GM18870 (cell line): ENCODE measurements around the gene RCAN2.

Source experiments
- ATAC-seq: cut with Tn5 transposase; IDR thresholded peaks from one replicate; pipeline ENCODE4 v1.9.1; 2021; ENCODE audit warnings: moderate library complexity; ENCODE audit not compliant: unreplicated experiment

Gene RCAN2

GRCh38 chr6:46491201-46491627 lies at the start of gene RCAN2:
Gene RCAN2 (minus strand): TSS chr6:46491449.
- ATAC-seq, result no peak

- no peak for ATAC-seq
Observed at GRCh38 chr6:46539866-46540265, 48.6 kb upstream of the RCAN2 start.

DNA sequence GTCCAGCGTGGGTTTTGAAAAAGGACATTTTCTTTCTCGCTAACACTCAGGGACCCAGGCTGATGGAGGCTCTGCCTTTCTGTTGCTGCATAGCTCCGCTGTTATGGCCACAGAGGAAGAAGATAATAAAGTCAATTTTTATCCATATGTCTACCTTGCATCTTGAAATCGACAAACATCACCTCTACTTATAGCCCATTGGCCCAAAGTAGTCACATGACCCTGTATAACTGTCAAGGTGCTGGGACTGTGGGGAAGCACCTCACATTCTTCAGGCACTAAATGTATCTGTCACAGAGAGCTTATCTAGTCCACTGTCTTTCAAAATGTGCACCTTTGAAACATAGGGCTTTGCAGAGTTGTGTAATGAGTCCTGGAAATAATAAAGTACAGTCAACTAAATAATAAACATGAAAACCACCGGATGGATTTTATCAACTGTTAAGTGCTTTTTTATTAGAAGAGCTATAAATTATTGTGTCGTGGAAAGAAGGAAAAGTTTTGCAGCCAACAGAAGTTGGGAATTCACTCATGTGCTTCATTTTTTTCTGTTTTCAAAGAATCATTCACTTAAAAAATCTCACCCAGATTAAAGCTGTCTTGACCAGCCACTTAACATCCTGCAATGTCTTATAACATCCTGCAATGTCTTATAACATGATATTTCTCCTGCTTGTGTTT lies 47.7 kb upstream of the RCAN2 start:
- ATAC-seq, result no peak

DNA sequence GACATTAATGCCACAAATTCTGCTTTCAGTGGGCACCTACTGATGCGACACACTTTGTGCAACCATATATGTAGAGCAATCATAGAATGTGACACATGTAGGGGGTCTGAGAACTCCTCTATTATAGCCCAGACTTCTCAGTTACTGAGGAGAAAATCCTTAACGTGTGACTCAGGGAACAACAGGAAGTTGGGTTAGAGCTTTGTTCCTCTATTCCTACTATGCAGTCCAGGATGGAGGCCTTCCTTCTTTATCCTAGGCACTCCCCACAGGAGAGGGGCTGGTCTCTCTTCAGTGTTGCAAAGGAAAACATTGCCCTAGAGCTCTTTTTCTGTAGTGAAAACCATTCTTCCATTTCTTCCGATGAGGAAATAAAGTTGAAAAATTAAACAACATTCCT lies 39.6 kb upstream of the RCAN2 start:
- no peak for ATAC-seq

DNA sequence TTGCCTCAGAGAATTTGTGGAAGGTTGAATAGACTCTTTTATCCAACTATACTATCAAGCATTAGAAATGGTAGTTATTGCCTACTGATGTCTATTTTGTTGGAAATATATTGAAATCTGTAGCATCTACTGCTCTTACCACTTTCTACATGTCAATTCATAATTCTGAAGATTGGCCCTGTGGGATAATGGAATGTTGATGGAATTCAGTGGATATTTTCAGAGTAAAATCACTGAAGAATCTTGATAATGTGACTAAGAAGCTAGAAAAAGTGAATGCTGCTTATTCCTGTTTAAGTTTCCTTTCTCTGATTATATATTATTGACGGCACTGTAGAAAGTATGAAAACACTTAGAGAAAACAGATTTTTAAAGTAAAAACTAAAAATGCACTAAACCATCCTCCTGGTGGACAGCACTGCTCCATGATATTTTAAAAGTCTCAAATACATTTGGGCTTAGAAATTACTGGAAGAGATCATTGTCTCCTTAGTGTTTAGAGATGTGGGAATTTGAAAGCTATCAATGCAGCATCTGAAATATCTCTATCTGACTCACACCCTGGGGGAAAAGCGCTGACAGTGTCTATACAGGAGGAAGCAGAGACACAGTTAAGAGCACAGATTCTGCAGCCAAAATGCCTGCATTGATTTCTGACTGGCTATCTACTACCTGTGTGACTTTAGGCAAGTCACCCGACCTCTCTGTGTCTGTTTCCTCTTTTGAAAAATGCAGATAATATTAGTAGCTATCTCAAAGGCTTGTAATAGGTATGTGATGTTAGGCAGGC lies 37.9 kb upstream of the RCAN2 start:
- ATAC-seq, result no peak

GRCh38 chr6:46526607-46527006 lies 35.4 kb upstream of the RCAN2 start:
- no peak for ATAC-seq

DNA sequence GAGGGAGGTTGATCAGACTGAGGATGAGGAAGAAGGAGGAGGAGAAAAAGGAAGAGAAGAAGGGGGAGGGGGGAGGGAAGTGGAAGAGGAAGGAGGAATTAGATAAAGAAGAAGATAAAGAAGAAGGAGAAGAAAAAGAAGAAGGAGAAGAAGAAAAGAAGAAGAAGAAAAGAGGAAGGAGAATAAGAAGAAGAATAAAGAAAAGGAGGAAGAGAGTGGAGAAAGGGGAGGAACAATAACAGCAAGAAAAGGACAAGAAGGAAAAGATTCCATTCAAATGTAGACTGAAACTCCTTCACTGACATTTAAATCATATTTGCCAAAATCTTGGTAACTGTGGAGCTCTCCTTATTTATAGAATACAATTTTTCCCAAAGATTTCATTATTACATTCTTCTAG lies 34.3 kb upstream of the RCAN2 start:
- ATAC-seq, result no peak

- no peak for ATAC-seq
Observed at GRCh38 chr6:46521464-46521971, 30.3 kb upstream of the RCAN2 start.

GRCh38 chr6:46517202-46517601 lies 26.0 kb upstream of the RCAN2 start:
- ATAC-seq, result no peak

DNA sequence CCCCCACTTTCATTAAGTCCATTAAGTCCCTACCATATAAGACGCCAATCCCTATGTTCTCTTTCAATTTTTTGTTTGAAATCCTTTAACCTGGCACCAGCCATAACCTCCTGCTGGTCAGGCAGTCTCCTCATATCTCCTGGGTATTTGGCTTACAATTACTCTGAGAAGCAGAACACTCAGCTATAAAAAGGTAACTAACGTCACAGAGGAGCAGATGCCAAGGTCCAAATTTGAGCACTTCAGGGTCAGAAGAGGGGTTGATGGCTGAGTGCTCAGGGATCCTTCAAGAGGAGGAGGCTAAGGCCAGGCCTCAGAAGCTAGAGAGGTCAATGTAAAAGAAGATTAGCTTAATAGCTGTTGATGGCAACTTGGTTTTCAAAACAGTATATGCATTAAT lies 22.3 kb upstream of the RCAN2 start:
- no peak for ATAC-seq

DNA sequence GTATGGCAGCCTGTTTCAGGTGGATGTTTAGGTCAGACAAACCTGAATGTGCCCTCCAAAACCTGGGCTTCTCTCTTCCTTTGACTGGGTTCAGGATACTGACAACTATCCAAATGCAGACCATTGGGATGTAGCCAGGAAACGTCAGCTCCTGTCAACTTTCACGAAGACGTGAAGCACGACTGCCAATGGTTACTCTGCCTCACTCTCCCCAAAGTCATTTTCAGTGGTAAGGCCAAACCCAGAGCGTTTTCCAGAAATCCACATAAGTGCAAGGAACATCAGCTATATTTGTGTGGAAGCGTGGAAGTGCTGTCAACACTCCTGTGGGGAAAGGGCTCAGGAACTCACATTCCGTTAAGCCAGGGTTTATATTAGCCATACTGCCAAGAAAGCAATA lies 20.1 kb upstream of the RCAN2 start:
- ATAC-seq, result no peak

DNA sequence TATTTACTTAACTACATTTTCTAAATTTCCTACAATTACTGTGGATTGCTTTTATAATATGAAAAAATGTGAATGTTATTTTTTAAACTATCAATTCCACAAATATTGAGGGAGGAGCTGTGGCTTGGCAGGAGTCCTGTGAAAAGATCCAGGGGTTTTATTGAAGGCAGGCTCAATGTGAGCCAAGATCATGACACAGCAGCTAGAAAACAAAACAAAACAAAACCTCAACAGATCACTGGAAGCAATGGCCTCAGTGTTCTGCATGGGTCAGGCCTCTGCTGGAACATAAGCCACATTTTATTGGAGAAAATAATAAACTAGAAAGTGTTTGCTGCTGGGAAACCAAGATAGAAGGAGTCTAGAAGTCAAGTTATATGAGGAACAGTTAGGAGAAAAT lies 19.4 kb upstream of the RCAN2 start:
- ATAC-seq, result no peak

- ATAC-seq, result no peak
Observed at GRCh38 chr6:46509981-46510510, 18.8 kb upstream of the RCAN2 start.

GRCh38 chr6:46509063-46509462 lies 17.8 kb upstream of the RCAN2 start:
- no peak for ATAC-seq

DNA sequence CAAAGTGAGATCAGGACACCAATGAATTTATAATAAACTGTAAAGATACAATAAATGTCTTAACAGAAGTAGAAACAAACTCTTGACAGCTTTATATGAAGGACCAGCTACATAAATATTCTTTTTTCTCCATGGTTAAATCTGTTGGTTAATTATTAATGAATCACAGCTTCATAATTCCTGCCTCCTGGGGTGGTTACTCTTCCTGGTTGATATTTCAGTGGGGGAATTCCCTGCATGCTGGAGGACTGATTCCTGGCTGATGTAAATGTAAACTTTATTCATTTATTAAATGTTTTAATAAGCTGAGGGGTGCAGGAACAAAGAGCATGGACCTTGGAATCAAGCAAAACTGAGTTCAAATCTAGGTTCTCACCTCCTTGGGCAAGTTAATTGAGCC lies 16.2 kb upstream of the RCAN2 start:
- ATAC-seq, result no peak

- no peak for ATAC-seq
Observed at GRCh38 chr6:46505693-46506512, 14.7 kb upstream of the RCAN2 start.

- no peak for ATAC-seq
Observed at GRCh38 chr6:46504242-46504641, 13.0 kb upstream of the RCAN2 start.

- ATAC-seq, result no peak
Observed at GRCh38 chr6:46502486-46503119, 11.4 kb upstream of the RCAN2 start.

DNA sequence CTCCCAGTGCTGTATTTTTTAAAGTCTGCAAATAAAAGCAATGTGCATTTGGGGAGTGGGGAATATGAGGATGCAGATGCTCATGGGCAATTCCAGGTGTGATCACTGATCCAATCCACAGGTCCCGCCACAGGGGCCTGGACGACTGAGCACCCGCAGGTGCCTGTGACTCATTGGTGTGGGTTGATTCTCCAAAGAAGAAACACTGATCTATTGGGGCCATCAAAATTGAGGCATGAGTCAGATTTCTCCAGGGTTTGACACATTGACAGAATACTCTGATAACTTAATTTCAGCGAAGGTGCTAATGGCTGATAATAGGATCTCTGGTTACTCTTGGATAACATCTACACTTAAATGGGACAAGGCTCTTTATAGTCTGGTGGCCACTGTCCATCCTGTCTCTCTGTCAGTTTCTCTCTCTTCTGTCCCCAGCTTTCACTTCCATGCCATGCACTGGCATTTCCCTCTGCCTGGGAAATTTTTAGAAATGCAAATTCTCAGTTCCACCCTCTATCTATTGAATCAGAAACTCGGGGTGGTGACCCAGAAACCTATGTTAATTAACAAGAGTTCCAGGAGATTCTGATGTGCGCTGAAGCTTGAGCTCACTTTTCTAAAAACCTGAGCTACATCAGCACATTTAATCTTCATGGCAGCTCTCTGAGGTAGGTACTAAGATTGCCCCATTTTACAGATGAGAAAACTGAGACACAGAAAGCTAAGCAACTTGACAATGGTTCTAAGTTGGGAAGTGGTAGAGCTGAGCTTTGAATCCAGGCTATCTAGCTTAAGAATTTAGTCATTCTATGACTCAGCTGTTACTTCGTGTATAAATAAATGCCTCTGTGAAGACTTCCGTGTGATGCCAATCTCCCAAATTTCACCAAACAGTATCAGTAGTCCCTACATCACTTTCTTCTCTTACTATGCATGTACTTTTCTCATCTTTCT lies 10.2 kb upstream of the RCAN2 start:
- ATAC-seq, result no peak

DNA sequence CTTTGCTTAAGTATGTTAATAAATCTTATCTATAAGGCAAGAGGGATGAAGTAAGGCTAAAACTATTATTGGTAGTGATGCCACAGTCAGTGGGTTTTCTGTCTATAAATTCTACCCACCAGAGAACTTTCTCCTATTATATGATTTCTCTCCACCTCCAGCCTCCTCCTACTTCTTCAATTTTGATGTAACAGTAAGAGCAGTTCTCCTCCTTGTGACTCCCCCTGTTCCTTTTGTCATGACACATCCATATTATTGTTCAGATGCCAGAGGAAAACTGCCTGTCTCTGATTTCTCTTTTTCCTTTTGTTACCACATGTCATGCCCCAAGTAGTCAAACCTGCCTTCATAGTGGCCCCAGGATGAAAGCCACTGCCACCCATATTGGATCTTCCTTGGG lies 9.1 kb upstream of the RCAN2 start:
- ATAC-seq, result no peak
